ENCODE data around the gene FUCA1.

DNA sequence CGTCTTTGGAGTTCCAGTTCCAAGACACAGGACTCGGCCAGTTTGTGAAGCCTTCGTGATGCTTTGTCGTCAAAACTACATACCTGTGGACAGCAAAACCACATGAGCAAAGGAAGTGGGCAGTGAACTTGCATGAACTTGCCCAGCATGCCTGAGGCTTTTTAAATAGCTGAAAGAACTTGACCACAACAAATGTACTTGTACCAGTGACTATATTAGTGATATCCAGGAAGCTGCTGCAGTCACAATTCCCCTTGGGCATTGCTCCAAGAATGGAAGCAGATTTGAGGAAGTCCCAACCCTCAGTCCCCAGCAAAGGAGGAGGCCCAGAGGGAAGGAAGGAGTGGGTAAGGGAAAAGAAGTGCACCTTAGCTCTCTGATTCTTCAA lies 2.6 kb downstream of the FUCA1 start:
- TF ChIP-seq, protein P1, sequence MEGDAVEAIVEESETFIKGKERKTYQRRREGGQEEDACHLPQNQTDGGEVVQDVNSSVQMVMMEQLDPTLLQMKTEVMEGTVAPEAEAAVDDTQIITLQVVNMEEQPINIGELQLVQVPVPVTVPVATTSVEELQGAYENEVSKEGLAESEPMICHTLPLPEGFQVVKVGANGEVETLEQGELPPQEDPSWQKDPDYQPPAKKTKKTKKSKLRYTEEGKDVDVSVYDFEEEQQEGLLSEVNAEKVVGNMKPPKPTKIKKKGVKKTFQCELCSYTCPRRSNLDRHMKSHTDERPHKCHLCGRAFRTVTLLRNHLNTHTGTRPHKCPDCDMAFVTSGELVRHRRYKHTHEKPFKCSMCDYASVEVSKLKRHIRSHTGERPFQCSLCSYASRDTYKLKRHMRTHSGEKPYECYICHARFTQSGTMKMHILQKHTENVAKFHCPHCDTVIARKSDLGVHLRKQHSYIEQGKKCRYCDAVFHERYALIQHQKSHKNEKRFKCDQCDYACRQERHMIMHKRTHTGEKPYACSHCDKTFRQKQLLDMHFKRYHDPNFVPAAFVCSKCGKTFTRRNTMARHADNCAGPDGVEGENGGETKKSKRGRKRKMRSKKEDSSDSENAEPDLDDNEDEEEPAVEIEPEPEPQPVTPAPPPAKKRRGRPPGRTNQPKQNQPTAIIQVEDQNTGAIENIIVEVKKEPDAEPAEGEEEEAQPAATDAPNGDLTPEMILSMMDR (IDR thresholded peaks at IDR 0.05; ENCODE audit: extremely low read depth in 1 of 2, insufficient read depth in 1 of 2, low read depth in 1 of 2, low read length in 2 of 2), result no peak
- TF ChIP-seq POLR2AphosphoS5 (IDR thresholded peaks at IDR 0.05; ENCODE audit: insufficient read depth, low read depth, low read length), result no peak
- no peak for TF ChIP-seq MYC (IDR thresholded peaks at IDR 0.05; ENCODE audit: low read depth, low read length)
- no peak for TF ChIP-seq EZH2 (IDR thresholded peaks at IDR 0.05; ENCODE audit: borderline replicate concordance, low read depth, low read length, severe bottlenecking)
